Spleen (tissue), 11 donors: ENCODE data around the gene PIGS. TPM values are rescaled to one million over a fixed set of nuclear protein-coding genes. Genes with fewer than 3 reads are reported as not detected.

ENCODE experiments used
- DNase-seq: peaks from one replicate; pipeline ENCODE4 v3.0.0-alpha.2; 2020
- H3K27ac ChIP-seq, 8 donors: fragments of 200-600 bp; sonication (generic) in 7 of 8; 1 replicate in 4 of 8; 2 replicates in 4 of 8; pipeline versions ENCODE4 v1.5.0 to v1.8.0; 2016 to 2021; ENCODE audit warnings: inconsistent platforms in 4 of 8, mild to moderate bottlenecking in 4 of 8, moderate library complexity in 1 of 8
- H3K27me3 ChIP-seq, 7 donors: fragments of 200-600 bp; sonication (generic) in 6 of 7; replicated peaks in 1 of 7; 1 replicate in 4 of 7; 2 replicates in 3 of 7; pipeline versions ENCODE4 v1.5.0 to v1.8.0; 2016 to 2021; ENCODE audit warnings: inconsistent platforms in 3 of 7, mild to moderate bottlenecking in 1 of 7
- H3K36me3 ChIP-seq, 6 donors: fragments of 200-600 bp; sonication (generic) in 5 of 6; 1 replicate in 4 of 6; 2 replicates in 2 of 6; pipeline versions ENCODE4 v1.5.0 to v1.8.0; 2016 to 2021; ENCODE audit warnings: inconsistent platforms in 2 of 6
- H3K4me1 ChIP-seq, 6 donors: fragments of 200-600 bp; sonication (generic) in 5 of 6; 1 replicate in 3 of 6; 2 replicates in 3 of 6; pipeline versions ENCODE4 v1.5.0 to v1.8.0; 2016 to 2021; ENCODE audit warnings: inconsistent platforms in 3 of 6
- H3K4me3 ChIP-seq, 8 donors: fragments of 200-600 bp; sonication (generic) in 7 of 8; 1 replicate in 4 of 8; 2 replicates in 4 of 8; pipeline versions ENCODE4 v1.5.0 to v1.8.0; 2016 to 2021; ENCODE audit warnings: inconsistent platforms in 4 of 8, mild to moderate bottlenecking in 4 of 8, moderate library complexity in 2 of 8
- H3K9me3 ChIP-seq, 8 donors: fragments of 200-600 bp; sonication (generic) in 7 of 8; 1 replicate in 4 of 8; 2 replicates in 4 of 8; pipeline versions ENCODE4 v1.5.0 to v1.8.0; 2016 to 2021; ENCODE audit warnings: inconsistent platforms in 4 of 8
- CTCF ChIP-seq, 11 experiments: fragments of 200-600 bp in 7 of 11; fragments of 450-650 bp in 4 of 11; sonication (generic) in 4 of 11; IDR thresholded peaks in 8 of 11; conservative IDR thresholded peaks in 3 of 11; 1 replicate in 7 of 11; 2 replicates in 4 of 11; pipeline versions ENCODE4 v1.4.0 to v1.8.0; 2016 to 2021; ENCODE audit warnings: antibody characterized with exemption in 11 of 11, inconsistent platforms in 4 of 11, mild to moderate bottlenecking in 1 of 11
- POLR2A ChIP-seq, 3 donors: fragments of 450-650 bp; IDR thresholded peaks; one replicate each; pipeline ENCODE4 v1.5.1; 2017; ENCODE audit warnings: antibody characterized with exemption in 3 of 3, mild to moderate bottlenecking in 1 of 3
- POLR2AphosphoS5 ChIP-seq, 3 donors: sonication (generic); formaldehyde crosslinking; IDR thresholded peaks; one replicate each; pipeline ENCODE4 v1.5.1; 2017; ENCODE audit warnings: antibody characterized with exemption in 3 of 3
- WGBS, 5 donors: extraction: QIAGEN DNeasy Blood & Tissue Kit in 3 of 5; methylation state at CpG; one replicate each; pipeline versions ENCODE4 v1.1.5 to v1.1.7; 2013 to 2018; 5-methylcytosine and 5-hydroxymethylcytosine counted together
- intact Hi-C: fragments of 100-400 bp; cut with DNase I; formaldehyde crosslinking; loops from one replicate; pipeline ENCODE4 v1.15.0; 2023; ENCODE audit warnings: low total_unique reads
- polyA plus RNA-seq, 3 donors: library from polyadenylated mRNA; stranded (reverse); fragments of 200-250 nt; gene quantifications; one replicate each; pipeline ENCODE4 v1.2.1, GENCODE V29; 2013
- total RNA-seq, 7 donors: library from RNA; depleted of rRNA in 3 of 7; stranded (reverse); fragments of >200 nt in 3 of 7; fragmentation: NEBNext Ultra II Directional in 4 of 7; extraction: Animal tissue kit (Norgen Biotek cat#: 25700) in 4 of 7; gene quantifications; one replicate each; pipeline versions ENCODE4 v1.1.0 to v1.2.1, GENCODE V29; 2016 to 2021
- donor health status: healthy with polysubstance abuse.
- donor health status: DM: no; HTN: no; CAD: no; lungs with moderate emphysema.
- donor health status: DM: no; HTN: no; CAD: no.
- donor health status: Bipolar disorder and iron deficiency.
- donor health status: healthy.
- donor health status: DM: no; HTN: no; CAD: no.
- donor health status: DM: yes; HTN: yes; CAD: no.

Gene PIGS
- total and polyA plus RNA-seq, 10 donors = 13.3 to 77.6 (median 50.0) TPM

GRCh38 chr17:28547623-28548416 is 23.5 kb downstream of the PIGS start:
- peak overlapping the region in 2 of 8 donors; percentile 7 to 51 for H3K4me3 ChIP-seq
- H3K36me3 ChIP-seq = peaks cover 0 to 20% (median 14%) of the 10 kb centered on the region in 6 donors
- TF ChIP-seq POLR2A (IDR thresholded peaks at IDR 0.05) = no peak
- TF ChIP-seq POLR2AphosphoS5 (IDR thresholded peaks at IDR 0.05) = peak; percentile 49 to 62 (median 52)
- peak; percentile 89 to 99 (median 96) for TF ChIP-seq CTCF (IDR thresholded peaks at IDR 0.05 in 8 of 11, conservative IDR thresholded peaks at IDR 0.05 in 3 of 11)
- intact Hi-C loops = loop anchor here (5.0 kb wide), 1 partner anchor 64 kb away; the partner anchor contains the start of gene RSKR
- peak overlapping the region; percentile 58 to 90 (median 86) for H3K27ac ChIP-seq
- H3K4me1 ChIP-seq = peaks cover 38 to 63% (median 56%) of the 10 kb centered on the region in 6 donors
- no peaks in the 10 kb centered on the region for H3K27me3 ChIP-seq
- 38 to 51% (median 43%) methylated on average over 21 to 26 of the region's 26 CpGs for WGBS, 5 donors
- DNase-seq = peak; percentile 92
- H3K9me3 ChIP-seq = no peaks in the 10 kb centered on the region

DNA sequence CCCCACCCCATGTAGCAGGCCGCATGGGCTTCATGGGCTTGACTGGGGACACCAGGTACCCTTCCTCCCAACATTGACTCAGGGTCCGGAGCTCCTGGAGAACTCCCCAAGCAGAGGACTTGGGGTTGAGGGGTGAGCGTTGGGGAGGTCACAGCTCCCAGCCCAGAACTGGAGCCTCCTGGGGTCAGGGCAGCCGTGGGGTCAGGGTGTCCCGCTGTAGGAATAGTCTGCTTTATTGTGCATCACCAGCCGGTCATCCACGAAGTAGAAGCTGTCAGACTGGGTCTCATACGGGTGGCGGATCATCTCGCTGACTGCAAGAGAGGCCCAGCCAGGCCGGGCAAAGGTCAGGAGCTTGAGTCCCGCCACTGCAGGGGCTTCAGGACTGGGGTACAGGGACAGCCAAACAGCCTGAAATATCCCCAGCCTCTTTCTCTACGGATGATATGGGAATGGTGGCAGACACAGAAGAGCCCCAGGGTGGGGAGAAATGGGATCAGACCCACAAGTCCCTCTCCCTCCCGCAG is 24.2 kb downstream of the PIGS start:
- peaks cover 38 to 57% (median 52%) of the 10 kb centered on the region in 6 donors for H3K4me1 ChIP-seq
- H3K27me3 ChIP-seq = no peaks in the 10 kb centered on the region
- H3K4me3 ChIP-seq = peak overlapping the region in 1 of 8 donors; percentile 51
- peak; percentile 81 for DNase-seq
- no peak for TF ChIP-seq POLR2AphosphoS5 (IDR thresholded peaks at IDR 0.05)
- TF ChIP-seq CTCF (IDR thresholded peaks at IDR 0.05 in 8 of 11, conservative IDR thresholded peaks at IDR 0.05 in 3 of 11) = no peak
- no peak for TF ChIP-seq POLR2A (IDR thresholded peaks at IDR 0.05)
- 82 to 87% (median 86%) methylated on average over 8 to 14 of the region's 14 CpGs for WGBS, 5 donors
- no peaks in the 10 kb centered on the region for H3K9me3 ChIP-seq
- peaks cover 0 to 20% (median 14%) of the 10 kb centered on the region in 6 donors for H3K36me3 ChIP-seq
- intact Hi-C loops = loop anchor here (5.0 kb wide), 1 partner anchor 65 kb away; the partner anchor contains the start of gene RSKR
- H3K27ac ChIP-seq = peak overlapping the region; percentile 58 to 90 (median 86)

- Histone ChIP-seq H3K27me3 (no peaks in the 10 kb centered on the region), H3K9me3 (no peaks in the 10 kb centered on the region), H3K4me1 (peaks cover 29 to 44% (median 41%) of the 10 kb centered on the region in 6 donors), H3K36me3 (peaks cover 0 to 20% (median 14%) of the 10 kb centered on the region in 6 donors), H3K27ac (no peak overlapping the region), H3K4me3 (no peak overlapping the region)
- intact Hi-C loops = loop anchor here (5.0 kb wide), 1 partner anchor 66 kb away; the partner anchor contains the start of gene RSKR
- TF ChIP-seq POLR2AphosphoS5 (IDR thresholded peaks at IDR 0.05) (peak in 1 of 3 donors; percentile 7), CTCF (IDR thresholded peaks at IDR 0.05 in 8 of 11, conservative IDR thresholded peaks at IDR 0.05 in 3 of 11) (no peak)
- DNase-seq = peak; percentile 61
- 69 to 88% (median 82%) methylated on average over 6 of the region's 6 CpGs for WGBS, 5 donors
These were observed 25.4 kb downstream of the PIGS start for GRCh38 chr17:28545787-28546415.
